Activated CD8-positive, alpha-beta memory T cell treated with anti-CD3 and anti-CD28 coated beads for 48 hours (primary cell): ENCODE data around the gene E2F4.

Experiments
- DNase-seq, 3 experiments: peaks; one replicate each; pipeline ENCODE4 v3.0.0-alpha.2; 2020; ENCODE audit warnings: low read depth in 2 of 3, low spot score in 2 of 3

The E2F4 gene

GRCh38 chr16:67190448-67191399, 1.2 kb upstream of the E2F4 start:
- DNase-seq = no peak

- DNase-seq = no peak
These were observed 452 bp upstream of the E2F4 start for GRCh38 chr16:67191411-67191994.

- no peak for DNase-seq
These were observed 916 bp downstream of the E2F4 start for GRCh38 chr16:67192781-67193361.

GRCh38 chr16:67193536-67193935, 1.6 kb downstream of the E2F4 start:
- DNase-seq = no peak

GRCh38 chr16:67194260-67194659, 2.3 kb downstream of the E2F4 start:
- DNase-seq = no peak

- DNase-seq = no peak
These were observed 3.7 kb downstream of the E2F4 start for GRCh38 chr16:67195676-67196075.

- DNase-seq = no peak
These were observed 4.9 kb downstream of the E2F4 start for GRCh38 chr16:67196881-67197280.

GRCh38 chr16:67197704-67198103, 5.7 kb downstream of the E2F4 start:
- no peak for DNase-seq

GRCh38 chr16:67198238-67198734, 6.3 kb downstream of the E2F4 start:
- DNase-seq = no peak

- DNase-seq = no peak
These were observed 7.3 kb downstream of the E2F4 start, which contains the start of gene ELMO3 for GRCh38 chr16:67199011-67199807. Gene ELMO3, plus strand, starts transcription at chr16:67199131. Its CDS starts 196 bp downstream, at chr16:67199327.

- no peak for DNase-seq
These were observed 7.8 kb downstream of the E2F4 start for GRCh38 chr16:67199808-67200198.

- DNase-seq = no peak
These were observed 8.5 kb downstream of the E2F4 start for GRCh38 chr16:67200491-67200890.

GRCh38 chr16:67201411-67202345, 9.7 kb downstream of the E2F4 start:
- DNase-seq = no peak

GRCh38 chr16:67202426-67202825, 10.5 kb downstream of the E2F4 start:
- no peak for DNase-seq

- no peak for DNase-seq
These were observed 11.1 kb downstream of the E2F4 start for GRCh38 chr16:67202956-67203493.

GRCh38 chr16:67204076-67204475, 12.1 kb downstream of the E2F4 start:
- no peak for DNase-seq

GRCh38 chr16:67206129-67206837, 14.3 kb downstream of the E2F4 start:
- no peak for DNase-seq

- DNase-seq = no peak
These were observed 14.9 kb downstream of the E2F4 start for GRCh38 chr16:67206838-67207248.
